K562 (cell line): ENCODE data around the gene LRRC7. TPM values are rescaled to one million over a fixed set of nuclear protein-coding genes. Genes with fewer than 3 reads are reported as not detected.

Experiments
- KDM5B ChIP-seq: fragments of 200-600 bp; sonication (generic); IDR thresholded peaks from 2 replicates; pipeline ENCODE4 v1.6.1; 2012; ENCODE audit warnings: low read depth, mild to moderate bottlenecking, moderate library complexity, low read length, control low read depth, inconsistent platforms; ENCODE audit not compliant: insufficient replicate concordance
- NR1H2 ChIP-seq: sonication (generic); formaldehyde crosslinking; IDR thresholded peaks from 2 replicates; pipeline ENCODE4 v1.4.0; 2020; ENCODE audit warnings: mild to moderate bottlenecking, missing genetic modification reagents
- PCBP1 ChIP-seq: fragments of 200-400 bp; formaldehyde crosslinking; IDR thresholded peaks from 2 replicates; pipeline ENCODE4 v1.6.1; 2018; ENCODE audit warnings: mild to moderate bottlenecking, low read depth, low read length; ENCODE audit not compliant: poor library complexity, severe bottlenecking
- PML ChIP-seq: IDR thresholded peaks from 2 replicates; pipeline ENCODE4 v1.6.1; 2012; ENCODE audit warnings: low read length, inconsistent platforms
- RB1 ChIP-seq: fragments of 450-650 bp; IDR thresholded peaks from 2 replicates; pipeline ENCODE4 v1.6.1; 2017; ENCODE audit warnings: low read depth, mild to moderate bottlenecking
- polyA plus RNA-seq, 8 experiments: library from polyadenylated mRNA; depleted of rRNA in 4 of 8; stranded (reverse) in 5 of 8; unstranded in 3 of 8; fragments of >200 nt; fragmentation: Nextera tagmentation in 2 of 8; fragmentation: Illumina TruSeq in 1 of 8; extraction: Ambion mirVana in 2 of 8; extraction: Trizol in 1 of 8; gene quantifications; 2 replicates each; pipeline versions ENCODE4 v1.2.1 to v1.2.3, GENCODE V29; 2011 to 2014; ENCODE audit warnings: inconsistent platforms in 1 of 8, missing spikeins in 1 of 8
- total RNA-seq, 7 experiments: library from RNA; depleted of rRNA in 6 of 7; stranded (reverse); fragments of >200 nt in 6 of 7; fragmentation: Illumina TruSeq in 2 of 7; extraction: Trizol in 2 of 7; gene quantifications; 2 replicates each; pipeline versions ENCODE4 v1.2.1 to v1.2.3, GENCODE V29; 2011 to 2021; ENCODE audit warnings: low replicate concordance in 1 of 7
- TF ChIP-seq, protein P1 (sequence below): fragments of 450-650 bp; IDR thresholded peaks from 2 replicates; pipeline ENCODE4 v1.6.1; 2016; ENCODE audit warnings: low read depth
- TF ChIP-seq, protein P2 (sequence below): sonication (generic); formaldehyde crosslinking; IDR thresholded peaks from 2 replicates; pipeline ENCODE4 v1.8.1; 2023; ENCODE audit warnings: mild to moderate bottlenecking, missing genetic modification reagents
- TF ChIP-seq, protein P3 (sequence below): fragments of 450-650 bp; formaldehyde crosslinking; IDR thresholded peaks from 2 replicates; pipeline ENCODE4 v1.4.0; 2020; ENCODE audit warnings: mild to moderate bottlenecking

The LRRC7 gene
- total and polyA plus RNA-seq, 9 of the 15 experiments (the other 6 are each of a cell fraction or from before 2014, with no cell fraction given), result 0.09 to 0.94 (median 0.49) TPM

DNA sequence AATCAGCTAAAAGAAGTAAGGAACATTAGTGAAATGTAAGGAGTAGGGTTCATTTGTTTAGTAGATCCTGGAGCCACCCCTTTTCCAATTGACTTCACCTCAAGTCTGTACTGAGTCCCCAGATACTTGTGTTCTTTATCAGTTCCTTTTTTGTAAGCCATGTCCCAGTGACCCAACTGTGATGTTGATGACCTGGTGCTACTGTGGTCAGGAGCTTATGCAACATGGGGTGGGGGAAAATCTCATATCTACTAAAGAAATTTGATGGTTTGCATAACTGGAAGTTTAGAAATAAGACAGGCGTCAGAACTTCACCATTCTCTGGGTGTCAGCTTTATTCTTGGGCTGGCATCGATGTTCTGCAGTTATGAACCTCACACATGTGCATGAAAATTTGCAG is 120.5 kb downstream of the LRRC7 start (continued):
- TF ChIP-seq, protein P1, sequence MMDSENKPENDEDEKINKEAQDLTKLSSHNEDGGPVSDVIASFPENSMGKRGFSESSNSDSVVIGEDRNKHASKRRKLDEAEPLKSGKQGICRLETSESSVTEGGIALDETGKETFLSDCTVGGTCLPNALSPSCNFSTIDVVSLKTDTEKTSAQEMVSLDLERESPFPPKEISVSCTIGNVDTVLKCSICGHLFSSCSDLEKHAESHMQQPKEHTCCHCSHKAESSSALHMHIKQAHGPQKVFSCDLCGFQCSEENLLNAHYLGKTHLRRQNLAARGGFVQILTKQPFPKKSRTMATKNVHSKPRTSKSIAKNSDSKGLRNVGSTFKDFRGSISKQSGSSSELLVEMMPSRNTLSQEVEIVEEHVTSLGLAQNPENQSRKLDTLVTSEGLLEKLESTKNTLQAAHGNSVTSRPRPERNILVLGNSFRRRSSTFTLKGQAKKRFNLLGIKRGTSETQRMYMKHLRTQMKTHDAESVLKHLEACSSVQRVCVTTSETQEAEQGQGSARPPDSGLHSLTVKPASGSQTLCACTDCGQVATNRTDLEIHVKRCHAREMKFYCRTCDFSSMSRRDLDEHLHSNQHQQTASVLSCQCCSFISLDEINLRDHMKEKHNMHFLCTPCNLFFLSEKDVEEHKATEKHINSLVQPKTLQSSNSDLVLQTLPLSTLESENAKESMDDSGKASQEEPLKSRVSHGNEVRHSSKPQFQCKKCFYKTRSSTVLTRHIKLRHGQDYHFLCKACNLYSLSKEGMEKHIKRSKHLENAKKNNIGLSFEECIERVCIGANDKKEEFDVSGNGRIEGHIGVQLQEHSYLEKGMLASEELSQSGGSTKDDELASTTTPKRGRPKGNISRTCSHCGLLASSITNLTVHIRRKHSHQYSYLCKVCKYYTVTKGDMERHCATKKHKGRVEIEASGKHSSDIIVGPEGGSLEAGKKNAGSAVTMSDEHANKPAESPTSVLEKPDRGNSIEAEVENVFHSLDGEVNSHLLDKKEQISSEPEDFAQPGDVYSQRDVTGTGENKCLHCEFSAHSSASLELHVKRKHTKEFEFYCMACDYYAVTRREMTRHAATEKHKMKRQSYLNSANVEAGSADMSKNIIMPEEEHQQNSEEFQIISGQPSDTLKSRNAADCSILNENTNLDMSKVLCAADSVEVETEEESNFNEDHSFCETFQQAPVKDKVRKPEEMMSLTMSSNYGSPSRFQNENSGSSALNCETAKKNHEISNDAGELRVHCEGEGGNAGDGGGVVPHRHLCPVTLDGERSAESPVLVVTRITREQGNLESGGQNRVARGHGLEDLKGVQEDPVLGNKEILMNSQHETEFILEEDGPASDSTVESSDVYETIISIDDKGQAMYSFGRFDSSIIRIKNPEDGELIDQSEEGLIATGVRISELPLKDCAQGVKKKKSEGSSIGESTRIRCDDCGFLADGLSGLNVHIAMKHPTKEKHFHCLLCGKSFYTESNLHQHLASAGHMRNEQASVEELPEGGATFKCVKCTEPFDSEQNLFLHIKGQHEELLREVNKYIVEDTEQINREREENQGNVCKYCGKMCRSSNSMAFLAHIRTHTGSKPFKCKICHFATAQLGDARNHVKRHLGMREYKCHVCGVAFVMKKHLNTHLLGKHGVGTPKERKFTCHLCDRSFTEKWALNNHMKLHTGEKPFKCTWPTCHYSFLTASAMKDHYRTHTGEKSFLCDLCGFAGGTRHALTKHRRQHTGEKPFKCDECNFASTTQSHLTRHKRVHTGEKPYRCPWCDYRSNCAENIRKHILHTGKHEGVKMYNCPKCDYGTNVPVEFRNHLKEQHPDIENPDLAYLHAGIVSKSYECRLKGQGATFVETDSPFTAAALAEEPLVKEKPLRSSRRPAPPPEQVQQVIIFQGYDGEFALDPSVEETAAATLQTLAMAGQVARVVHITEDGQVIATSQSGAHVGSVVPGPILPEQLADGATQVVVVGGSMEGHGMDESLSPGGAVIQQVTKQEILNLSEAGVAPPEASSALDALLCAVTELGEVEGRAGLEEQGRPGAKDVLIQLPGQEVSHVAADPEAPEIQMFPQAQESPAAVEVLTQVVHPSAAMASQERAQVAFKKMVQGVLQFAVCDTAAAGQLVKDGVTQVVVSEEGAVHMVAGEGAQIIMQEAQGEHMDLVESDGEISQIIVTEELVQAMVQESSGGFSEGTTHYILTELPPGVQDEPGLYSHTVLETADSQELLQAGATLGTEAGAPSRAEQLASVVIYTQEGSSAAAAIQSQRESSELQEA, result no peak
- TF ChIP-seq, protein P2, sequence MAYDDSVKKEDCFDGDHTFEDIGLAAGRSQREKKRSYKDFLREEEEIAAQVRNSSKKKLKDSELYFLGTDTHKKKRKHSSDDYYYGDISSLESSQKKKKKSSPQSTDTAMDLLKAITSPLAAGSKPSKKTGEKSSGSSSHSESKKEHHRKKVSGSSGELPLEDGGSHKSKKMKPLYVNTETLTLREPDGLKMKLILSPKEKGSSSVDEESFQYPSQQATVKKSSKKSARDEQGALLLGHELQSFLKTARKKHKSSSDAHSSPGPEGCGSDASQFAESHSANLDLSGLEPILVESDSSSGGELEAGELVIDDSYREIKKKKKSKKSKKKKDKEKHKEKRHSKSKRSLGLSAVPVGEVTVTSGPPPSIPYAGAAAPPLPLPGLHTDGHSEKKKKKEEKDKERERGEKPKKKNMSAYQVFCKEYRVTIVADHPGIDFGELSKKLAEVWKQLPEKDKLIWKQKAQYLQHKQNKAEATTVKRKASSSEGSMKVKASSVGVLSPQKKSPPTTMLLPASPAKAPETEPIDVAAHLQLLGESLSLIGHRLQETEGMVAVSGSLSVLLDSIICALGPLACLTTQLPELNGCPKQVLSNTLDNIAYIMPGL, result no peak
- no peak for TF ChIP-seq NR1H2
- TF ChIP-seq, protein P3, sequence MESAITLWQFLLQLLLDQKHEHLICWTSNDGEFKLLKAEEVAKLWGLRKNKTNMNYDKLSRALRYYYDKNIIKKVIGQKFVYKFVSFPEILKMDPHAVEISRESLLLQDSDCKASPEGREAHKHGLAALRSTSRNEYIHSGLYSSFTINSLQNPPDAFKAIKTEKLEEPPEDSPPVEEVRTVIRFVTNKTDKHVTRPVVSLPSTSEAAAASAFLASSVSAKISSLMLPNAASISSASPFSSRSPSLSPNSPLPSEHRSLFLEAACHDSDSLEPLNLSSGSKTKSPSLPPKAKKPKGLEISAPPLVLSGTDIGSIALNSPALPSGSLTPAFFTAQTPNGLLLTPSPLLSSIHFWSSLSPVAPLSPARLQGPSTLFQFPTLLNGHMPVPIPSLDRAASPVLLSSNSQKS (CRISPR knock-in tag), result no peak
- no peak for TF ChIP-seq PML
- no peak for TF ChIP-seq RB1
- no peak for TF ChIP-seq PCBP1
- no peak for TF ChIP-seq KDM5B
